RPMI7951 (cell line): ENCODE data around the gene IGSF5. TPM values are rescaled to one million over a fixed set of nuclear protein-coding genes. Genes with fewer than 3 reads are reported as not detected.
"Not testable (repeated sequence)": the region's sequence is repeated elsewhere in the genome, so short reads cannot be mapped to it uniquely, and the experiment has no call there.

ENCODE experiments used
- DNase-seq: peaks from one replicate; pipeline ENCODE4 v3.0.0-alpha.2; 2012; ENCODE audit warnings: low read depth
- total RNA-seq: library from RNA; depleted of rRNA; stranded (reverse); fragments of >200 nt; shearing (Covaris generic); gene quantifications from 2 replicates; pipeline ENCODE4 v1.2.3, GENCODE V29; 2014

IGSF5 gene
- total RNA-seq, 1 experiment from 2014 or later = not detected

DNA sequence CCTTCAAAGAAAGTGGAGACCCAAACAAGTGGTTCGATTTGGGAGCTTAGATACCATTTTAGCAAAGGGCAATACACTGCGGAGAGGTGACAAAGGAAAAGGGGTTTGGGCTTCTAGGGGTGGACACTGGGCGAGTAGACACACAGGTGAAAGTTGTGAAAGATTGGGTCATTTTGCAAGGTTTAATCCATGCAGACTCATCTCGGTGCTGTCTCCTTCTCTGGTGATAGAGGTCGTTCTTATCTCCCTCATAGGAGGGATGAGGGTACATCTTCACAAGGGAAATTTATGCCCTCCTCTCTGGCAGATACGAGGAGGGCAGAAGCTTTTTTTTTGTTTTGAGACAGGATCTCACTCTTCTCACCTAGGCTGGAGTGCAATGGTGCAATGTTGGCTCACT lies 6.4 kb upstream of the IGSF5 start:
- no peak for DNase-seq

DNA sequence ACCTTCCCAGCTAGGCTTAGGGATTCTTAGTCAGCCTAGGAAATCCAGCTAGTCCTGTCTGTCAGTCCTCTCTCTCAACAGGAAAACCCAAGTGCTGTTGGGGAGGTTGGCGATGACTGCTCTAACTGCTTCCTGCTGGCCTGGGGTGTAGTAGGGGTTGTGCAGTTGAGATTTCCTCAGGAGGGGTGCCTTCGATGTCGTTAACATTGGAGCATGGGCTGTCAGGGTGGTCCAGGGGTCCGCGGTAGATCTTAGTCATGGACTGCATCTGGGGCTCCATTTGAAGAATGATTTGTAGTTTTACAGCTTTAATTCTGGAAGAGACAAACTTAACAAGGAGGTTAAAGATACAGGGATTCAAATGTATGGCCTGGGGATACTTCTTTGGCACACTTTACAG lies 5.5 kb upstream of the IGSF5 start:
- not testable (repeated sequence) for DNase-seq

DNA sequence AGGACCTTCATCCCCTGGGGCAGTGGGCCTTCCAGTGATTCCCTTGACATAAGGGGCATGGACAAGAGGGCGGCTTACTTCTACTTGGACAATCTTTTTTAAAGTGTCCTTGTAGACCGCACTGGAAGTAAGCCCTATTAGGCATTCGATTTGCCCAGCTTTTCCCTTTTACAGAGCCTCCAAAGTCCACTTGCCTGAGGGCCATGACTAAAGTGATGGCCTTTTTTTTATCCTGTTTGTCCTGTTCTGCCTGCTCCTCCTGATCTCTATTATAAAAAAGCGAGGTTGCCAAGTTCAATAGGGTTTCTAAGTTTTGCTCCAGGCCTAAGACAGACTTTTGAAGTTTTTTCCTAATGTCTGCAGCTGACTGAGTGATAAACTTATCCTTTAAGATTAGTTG lies 2.4 kb upstream of the IGSF5 start:
- peak; percentile 32 for DNase-seq

DNA sequence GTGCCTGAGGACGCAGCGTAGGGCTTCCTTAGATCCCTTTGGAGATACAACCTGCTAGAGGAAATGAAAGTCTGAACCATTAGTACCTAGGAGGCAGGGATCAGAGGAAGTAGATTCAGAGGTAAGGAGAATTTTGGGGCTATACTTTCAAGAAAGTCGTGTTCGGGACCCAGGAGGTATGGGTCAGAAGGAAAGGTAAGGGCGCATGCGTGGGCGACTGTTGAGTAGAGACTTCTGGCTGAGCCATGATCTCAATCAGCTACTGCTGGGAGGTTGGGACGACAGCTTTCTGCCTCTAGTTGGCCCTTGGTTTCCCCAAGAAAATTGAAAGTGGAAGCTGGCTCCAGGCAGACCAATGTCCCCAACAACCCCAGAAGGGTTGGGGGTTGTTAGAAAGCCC lies 349 bp downstream of the IGSF5 start:
- DNase-seq = not testable (repeated sequence)

DNA sequence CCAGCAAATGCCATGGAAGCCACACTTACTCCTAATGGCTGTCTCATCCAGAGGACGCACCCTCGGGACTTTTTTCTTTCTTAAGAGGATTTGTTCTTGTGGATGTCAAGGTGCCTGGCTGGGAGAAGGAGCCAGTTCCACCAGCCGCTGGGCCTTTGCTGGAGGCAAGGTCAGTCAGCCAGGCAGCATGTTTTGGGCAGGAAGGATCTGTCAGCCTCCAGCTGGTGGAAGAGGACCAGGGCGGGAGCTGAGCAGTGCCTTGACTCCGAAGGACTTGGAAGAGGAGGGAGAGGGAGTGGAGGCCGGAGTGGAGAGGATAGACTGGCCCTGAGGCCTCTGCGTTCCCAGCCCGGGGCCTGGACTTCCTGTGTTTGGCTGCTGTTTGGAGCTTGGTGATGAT lies 5.7 kb downstream of the IGSF5 start:
- no peak for DNase-seq

DNA sequence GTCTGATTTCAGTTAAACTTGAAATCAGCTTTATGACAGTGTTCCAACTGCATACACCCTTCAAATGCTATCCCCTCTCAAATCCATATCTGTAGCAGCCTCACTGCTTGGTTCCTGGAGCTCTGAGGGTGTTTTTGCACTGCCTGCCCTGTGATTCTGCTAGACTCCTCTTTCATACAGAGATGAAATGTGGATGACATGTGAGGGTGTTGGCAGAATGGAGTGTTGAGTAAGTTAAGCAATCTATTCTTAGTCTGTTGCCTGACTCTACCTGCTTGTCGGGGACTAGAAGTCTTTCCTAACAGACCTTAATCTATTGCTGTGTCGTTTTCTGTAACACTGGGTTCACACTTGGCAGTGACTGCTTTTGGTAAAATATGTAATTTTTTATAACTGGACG lies 9.8 kb downstream of the IGSF5 start:
- no peak for DNase-seq

GRCh38 chr21:39756285-39756684 lies 11.3 kb downstream of the IGSF5 start:
- DNase-seq = no peak

DNA sequence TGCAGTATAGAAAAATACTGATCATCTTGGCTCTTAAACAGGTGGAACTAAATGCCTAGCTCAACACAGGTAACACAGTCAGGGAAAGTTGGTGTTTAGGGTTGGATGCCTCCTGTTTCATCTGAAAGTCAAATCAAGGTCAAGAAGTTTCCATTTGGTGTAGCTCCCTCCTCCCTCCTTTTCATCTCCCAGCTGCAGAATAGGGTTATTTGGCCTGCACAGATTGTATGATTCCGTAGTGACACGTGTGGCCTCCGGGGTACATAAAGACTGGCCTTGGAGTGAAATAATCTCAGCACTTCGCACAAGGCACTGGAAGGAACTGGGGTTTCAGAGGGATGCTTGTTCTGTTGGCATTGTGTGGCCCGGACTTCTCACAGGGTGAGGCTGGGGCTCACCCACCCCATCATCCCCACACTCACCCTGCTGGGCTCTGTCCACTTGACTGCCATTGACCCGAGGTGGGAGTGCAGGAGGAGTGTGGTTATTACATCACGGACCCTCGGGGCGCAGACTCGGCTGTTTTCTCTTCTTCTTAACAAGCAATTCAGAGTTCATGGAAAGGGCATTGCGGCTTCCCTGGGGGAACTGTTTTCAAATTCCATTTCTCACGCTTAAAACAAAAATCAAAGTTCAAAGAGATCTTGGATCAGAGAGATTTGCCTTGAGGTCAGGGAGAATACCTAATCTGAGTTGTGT lies 18.4 kb downstream of the IGSF5 start:
- DNase-seq = peak; percentile 69

GRCh38 chr21:39774227-39774626 lies 29.2 kb downstream of the IGSF5 start:
- no peak for DNase-seq

DNA sequence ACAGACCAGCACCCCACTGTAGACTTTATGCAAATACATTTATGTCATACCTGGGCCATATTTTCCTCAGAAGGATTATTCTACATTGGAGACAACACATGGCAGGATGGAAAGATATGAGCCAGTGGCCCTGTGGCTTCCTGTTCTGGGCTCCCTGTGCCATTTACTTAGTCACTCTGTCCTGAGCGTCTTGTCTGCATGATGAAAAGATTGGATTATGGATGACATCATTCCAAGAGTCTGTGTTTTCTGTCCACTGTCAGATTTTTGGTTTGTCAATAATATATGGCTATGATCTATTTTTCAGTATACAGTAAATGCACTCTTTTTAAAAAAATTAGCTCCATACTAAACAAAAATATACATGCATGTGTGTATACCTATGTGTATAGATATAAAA lies 30.8 kb downstream of the IGSF5 start:
- DNase-seq = no peak

DNA sequence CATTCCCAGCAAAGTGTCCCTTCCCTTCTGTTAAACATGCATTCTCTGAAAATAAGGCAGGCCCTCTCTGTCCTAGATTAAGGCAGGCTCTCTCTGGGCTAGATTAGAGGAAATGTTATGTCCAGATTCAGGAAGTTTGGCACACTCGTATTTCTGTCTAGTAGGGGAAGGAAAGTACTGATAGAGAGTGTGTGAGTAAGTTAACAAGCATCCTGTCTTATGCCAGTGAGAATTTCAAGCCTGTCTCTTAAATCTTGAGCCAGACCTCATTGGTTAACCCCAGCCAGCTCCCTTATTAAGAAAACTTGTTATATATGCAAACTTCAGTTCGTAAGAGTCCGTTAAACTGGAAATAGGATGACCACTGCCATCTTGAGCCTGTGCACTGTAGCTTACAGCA lies 31.6 kb downstream of the IGSF5 start:
- DNase-seq = peak; percentile 16

DNA sequence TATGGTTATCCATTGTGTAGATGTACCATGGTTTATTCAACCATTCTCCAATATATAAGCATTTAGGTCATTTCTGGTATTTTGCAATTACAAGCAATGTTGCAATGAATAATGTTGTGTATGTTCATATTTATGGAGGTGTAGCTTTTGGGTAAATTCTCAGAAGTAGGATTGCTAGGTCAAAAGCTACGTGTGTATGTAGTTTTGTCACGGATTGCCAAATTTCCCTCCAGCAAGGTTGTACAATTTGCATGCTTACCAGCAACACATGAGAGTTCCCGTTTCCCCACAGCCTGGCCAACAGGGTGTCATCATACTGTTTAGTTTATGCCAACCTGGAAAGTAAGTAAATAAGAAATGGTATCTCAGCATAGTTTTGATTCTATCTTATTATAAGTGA lies 36.3 kb downstream of the IGSF5 start:
- DNase-seq = no peak

DNA sequence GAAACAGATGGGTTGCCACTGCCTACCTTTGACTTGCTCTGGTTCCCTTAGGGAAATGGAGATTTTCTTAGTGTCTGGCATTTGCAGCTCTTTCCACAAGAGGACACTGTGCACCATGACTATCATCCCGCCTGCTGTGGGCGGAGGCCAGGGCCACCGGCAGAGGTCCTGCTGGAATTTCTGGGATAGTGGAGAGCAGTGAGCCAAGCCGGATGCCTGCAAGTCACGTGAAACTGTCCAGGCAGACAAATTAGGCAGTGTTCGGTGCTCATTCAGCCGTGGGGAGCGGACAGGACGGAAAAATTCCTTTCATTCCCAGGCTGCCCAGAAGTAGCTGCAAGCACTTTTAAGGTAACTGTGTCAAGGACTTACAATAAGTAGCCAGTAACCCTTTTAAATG lies 43.4 kb downstream of the IGSF5 start:
- peak; percentile 86 for DNase-seq

DNA sequence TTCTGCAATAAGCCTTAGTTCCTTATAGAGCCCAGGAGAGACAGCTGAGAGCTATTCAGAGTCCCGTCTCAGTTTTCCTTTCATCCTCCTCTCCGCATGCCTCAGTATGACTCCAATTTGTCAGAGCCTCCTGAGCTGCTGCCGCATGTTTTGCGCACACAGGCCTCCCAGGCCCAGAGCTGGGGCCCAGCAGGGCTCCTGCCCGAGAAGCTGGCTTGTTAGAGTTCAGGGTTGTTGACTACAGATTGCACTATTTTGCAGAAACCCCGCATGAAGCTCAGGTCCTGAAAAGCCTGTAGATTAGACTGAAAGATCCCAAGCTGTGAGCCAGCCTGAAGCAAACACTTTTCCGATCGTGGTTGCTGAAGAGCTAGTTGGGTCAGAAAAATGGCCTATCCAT lies 51.5 kb downstream of the IGSF5 start:
- no peak for DNase-seq

DNA sequence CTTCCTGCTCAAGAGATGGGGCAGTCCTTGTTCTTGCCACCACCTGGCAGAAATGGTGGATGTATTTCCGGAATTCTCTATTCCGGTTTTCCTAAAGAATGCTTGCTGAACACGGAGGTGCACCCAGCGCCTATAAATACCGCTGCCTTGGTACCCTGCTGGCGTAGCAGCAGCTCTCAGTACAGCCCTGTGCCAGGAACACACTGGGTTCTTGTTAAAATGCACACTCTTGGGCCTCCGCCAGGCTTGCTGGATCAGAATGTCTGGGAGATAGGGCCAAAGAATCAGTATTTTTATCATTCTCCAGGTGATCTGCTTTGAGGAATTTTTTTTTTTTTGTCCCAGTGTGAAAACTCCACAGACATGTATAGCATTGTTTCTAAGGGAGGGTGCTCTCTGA lies 54.2 kb downstream of the IGSF5 start:
- DNase-seq = no peak

DNA sequence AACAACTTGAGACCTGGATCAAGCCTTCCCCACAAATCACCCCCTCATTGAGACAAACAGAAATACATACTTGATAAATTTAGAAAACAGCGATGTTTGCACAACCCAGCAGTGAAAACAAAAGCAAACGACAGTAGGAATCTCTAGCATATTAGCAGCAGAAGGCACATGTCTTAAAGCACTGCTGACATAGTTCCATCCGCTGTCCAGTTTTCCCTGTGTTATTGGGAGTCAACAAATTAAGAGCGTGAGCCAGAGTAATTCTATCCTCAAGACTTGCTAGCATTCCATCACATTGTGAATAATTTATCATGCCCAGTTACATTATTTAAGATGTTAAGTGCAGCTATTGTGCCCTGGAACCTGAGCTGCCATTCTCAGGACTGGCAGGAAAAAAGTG lies 55.3 kb downstream of the IGSF5 start:
- DNase-seq = no peak

GRCh38 chr21:39802217-39802616 lies 57.2 kb downstream of the IGSF5 start:
- DNase-seq = no peak

DNA sequence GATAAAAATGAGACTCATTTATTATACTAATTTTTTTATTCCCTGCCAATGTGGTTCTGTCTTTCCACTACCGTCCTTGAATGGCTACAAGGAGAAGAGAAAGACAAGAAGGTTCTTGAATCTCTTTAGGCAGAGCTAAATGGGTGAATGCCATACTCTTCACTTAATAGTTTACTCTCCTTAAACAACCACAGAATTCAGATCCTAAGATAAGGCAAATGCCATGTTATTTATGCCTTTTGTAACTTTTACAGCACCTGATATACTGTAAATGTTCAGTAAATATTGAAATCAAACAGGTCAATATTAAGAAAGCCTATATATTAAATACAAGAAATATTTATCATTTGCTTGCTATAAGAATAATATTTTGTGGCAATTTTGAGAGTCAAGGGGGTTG lies 58.4 kb downstream of the IGSF5 start:
- no peak for DNase-seq

DNA sequence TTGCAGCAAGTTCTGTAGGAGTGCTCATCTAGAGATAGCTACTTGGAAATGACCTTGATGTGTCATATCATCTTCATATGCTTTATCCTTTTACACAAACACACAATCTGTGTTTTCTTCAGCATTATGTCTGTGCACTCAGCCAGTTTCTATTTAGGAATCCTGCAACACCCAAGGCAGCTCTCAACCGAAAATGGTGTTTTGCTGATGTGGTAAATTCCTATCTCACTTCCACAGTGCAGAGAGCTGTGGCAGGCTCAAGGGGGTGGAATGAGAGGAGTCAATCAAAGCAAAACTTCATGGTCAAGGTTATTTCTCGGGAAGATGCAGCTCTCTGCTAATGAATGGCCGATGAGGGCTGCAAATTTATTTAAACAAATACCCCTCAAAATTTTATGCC lies 59.3 kb downstream of the IGSF5 start:
- no peak for DNase-seq

- no peak for DNase-seq
Observed at GRCh38 chr21:39805983-39806382, 61.0 kb downstream of the IGSF5 start.

DNA sequence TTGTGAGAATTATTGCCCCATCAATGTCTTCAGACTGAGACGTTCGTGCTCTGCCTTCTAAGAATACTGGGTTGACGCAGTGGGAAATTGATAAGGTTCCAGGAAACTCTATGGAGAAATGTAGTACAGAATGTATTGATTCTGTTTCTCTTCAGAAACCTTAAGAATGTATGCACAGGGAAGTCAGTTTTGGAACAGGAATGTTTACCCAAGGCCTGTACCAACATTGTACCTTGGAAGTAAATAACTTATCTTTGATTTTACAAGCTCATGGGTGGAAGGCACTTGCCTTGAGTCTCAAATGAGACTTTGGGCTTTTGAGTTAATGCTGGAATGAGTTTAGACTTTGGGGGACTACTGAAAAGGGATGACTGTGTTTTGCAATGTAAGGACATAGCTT lies 62.8 kb downstream of the IGSF5 start:
- no peak for DNase-seq

- DNase-seq = no peak
Observed at GRCh38 chr21:39809936-39810335, 65.0 kb downstream of the IGSF5 start.

- DNase-seq = no peak
Observed at GRCh38 chr21:39812983-39813382, 68.0 kb downstream of the IGSF5 start.

DNA sequence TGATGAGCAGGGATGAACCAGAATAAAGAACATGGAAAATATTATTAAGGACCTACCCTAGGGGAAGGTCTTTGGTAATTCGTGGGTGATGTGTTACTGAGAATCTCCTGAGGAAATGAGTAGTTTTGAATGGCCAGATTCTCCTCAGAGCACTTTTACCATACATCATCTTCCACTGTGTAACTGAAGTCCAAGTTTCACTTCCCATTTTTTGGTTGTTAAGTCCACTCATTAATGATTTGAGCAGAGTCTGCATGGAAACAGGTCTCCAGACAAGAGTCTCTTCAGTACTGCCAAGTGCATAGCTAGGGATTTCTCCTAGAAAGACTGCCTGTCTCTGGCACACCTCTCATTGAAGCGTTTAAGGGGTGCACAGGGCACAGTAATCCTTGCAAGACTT lies 73.6 kb downstream of the IGSF5 start:
- no peak for DNase-seq
